Measurements from ENCODE around the gene ADGRL3. TPM values are rescaled to one million over a fixed set of nuclear protein-coding genes. Genes with fewer than 3 reads are reported as not detected.

The ADGRL3 gene
- total and polyA plus RNA-seq, 12 donors = 2.4 to 182 (median 22.1) TPM

GRCh38 chr4:61389640-61390039 lies 189.5 kb downstream of the ADGRL3 start:
- Histone ChIP-seq H3K4me1 (replicated peaks in 1 of 2) (no peaks in the 10 kb centered on the region), H3K4me3 (no peak overlapping the region), H3K27me3 (no peaks in the 10 kb centered on the region), H3K27ac (no peak overlapping the region), H3K36me3 (replicated peaks in 1 of 2) (no peaks in the 10 kb centered on the region), H3K9me3 (replicated peaks in 1 of 3) (no peaks in the 10 kb centered on the region)
- DNase-seq = no peak
- TF ChIP-seq POLR2A (IDR thresholded peaks at IDR 0.05) (no peak), CTCF (IDR thresholded peaks at IDR 0.05) (no peak)
- WGBS, 4 donors = 55 to 76% (median 57%) methylated on average over 2 of the region's 2 CpGs
- intact Hi-C loops (cut with DNase I) = no loop called here

GRCh38 chr4:61395754-61396153 lies 195.6 kb downstream of the ADGRL3 start:
- no peaks in the 10 kb centered on the region for H3K4me1 ChIP-seq (replicated peaks in 1 of 2)
- H3K36me3 ChIP-seq (replicated peaks in 1 of 2) = no peaks in the 10 kb centered on the region
- H3K4me3 ChIP-seq = no peak overlapping the region
- H3K27me3 ChIP-seq = no peaks in the 10 kb centered on the region
- intact Hi-C loops (cut with DNase I) = no loop called here
- no peak overlapping the region for H3K27ac ChIP-seq
- H3K9me3 ChIP-seq (replicated peaks in 1 of 3) = no peaks in the 10 kb centered on the region
- WGBS, 4 donors = 90 to 96% (median 93%) methylated on average over 3 of the region's 3 CpGs
- DNase-seq = no peak
- TF ChIP-seq CTCF (IDR thresholded peaks at IDR 0.05) (no peak), POLR2A (IDR thresholded peaks at IDR 0.05) (no peak)

- Histone ChIP-seq H3K9me3 (replicated peaks in 1 of 3) (no peaks in the 10 kb centered on the region), H3K27ac (no peak overlapping the region), H3K4me3 (no peak overlapping the region), H3K27me3 (no peaks in the 10 kb centered on the region), H3K4me1 (replicated peaks in 1 of 2) (no peaks in the 10 kb centered on the region), H3K36me3 (replicated peaks in 1 of 2) (no peaks in the 10 kb centered on the region)
- TF ChIP-seq CTCF (IDR thresholded peaks at IDR 0.05) (no peak), POLR2A (IDR thresholded peaks at IDR 0.05) (no peak)
- 54 to 68% (median 57%) methylated on average over 1 of the region's 1 CpG for WGBS, 4 donors
- intact Hi-C loops (cut with DNase I) = no loop called here
- DNase-seq = peak in 1 of 7 donors; percentile 14
Observed at GRCh38 chr4:61397174-61397573, 197.0 kb downstream of the ADGRL3 start.

- H3K36me3 ChIP-seq (replicated peaks in 1 of 2) = no peaks in the 10 kb centered on the region
- TF ChIP-seq POLR2A (IDR thresholded peaks at IDR 0.05) (no peak), CTCF (IDR thresholded peaks at IDR 0.05) (no peak)
- no peaks in the 10 kb centered on the region for H3K27me3 ChIP-seq
- no peaks in the 10 kb centered on the region for H3K9me3 ChIP-seq (replicated peaks in 1 of 3)
- H3K27ac ChIP-seq = no peak overlapping the region
- no peak for DNase-seq
- 68 to 100% (median 89%) methylated on average over 1 of the region's 1 CpG for WGBS, 4 donors
- intact Hi-C loops (cut with DNase I) = no loop called here
- H3K4me1 ChIP-seq (replicated peaks in 1 of 2) = no peaks in the 10 kb centered on the region
- H3K4me3 ChIP-seq = no peak overlapping the region
Observed at GRCh38 chr4:61400439-61401038, 200.4 kb downstream of the ADGRL3 start.

Data from adrenal gland (tissue), 12 donors.